Activated CD4-positive, alpha-beta T cell treated with anti-CD3 and anti-CD28 coated beads for 24 hours (primary cell): ENCODE results near the gene ZNF608.

Source experiments
- DNase-seq, 2 donors: peaks; one replicate each; pipeline ENCODE4 v3.0.0-alpha.2; 2020; ENCODE audit warnings: low read depth in 2 of 2

Gene ZNF608

GRCh38 chr5:124752854-124753720 lies 6.6 kb upstream of the ZNF608 start:
- no peak for DNase-seq

GRCh38 chr5:124751031-124751430 lies 4.6 kb upstream of the ZNF608 start:
- DNase-seq, result no peak

GRCh38 chr5:124748687-124749594 lies 2.5 kb upstream of the ZNF608 start:
- no peak for DNase-seq

GRCh38 chr5:124747791-124748686 lies 1.6 kb upstream of the ZNF608 start:
- DNase-seq, result no peak

- no peak for DNase-seq
These were observed 714 bp upstream of the ZNF608 start for GRCh38 chr5:124746916-124747790.

GRCh38 chr5:124745007-124745927 lies 1.2 kb downstream of the ZNF608 start:
- DNase-seq, result no peak

- DNase-seq, result no peak
These were observed 2.1 kb downstream of the ZNF608 start for GRCh38 chr5:124744170-124744971.

GRCh38 chr5:124743602-124744169 lies 2.8 kb downstream of the ZNF608 start:
- DNase-seq, result no peak

- DNase-seq, result no peak
These were observed 3.3 kb downstream of the ZNF608 start for GRCh38 chr5:124742983-124743601.

- DNase-seq, result no peak
These were observed 3.9 kb downstream of the ZNF608 start for GRCh38 chr5:124742521-124742920.

- DNase-seq, result no peak
These were observed 4.5 kb downstream of the ZNF608 start for GRCh38 chr5:124741711-124742496.

GRCh38 chr5:124740991-124741583 lies 5.4 kb downstream of the ZNF608 start:
- DNase-seq, result no peak

GRCh38 chr5:124740071-124740470 lies 6.4 kb downstream of the ZNF608 start:
- DNase-seq, result no peak

- DNase-seq, result no peak
These were observed 6.8 kb downstream of the ZNF608 start for GRCh38 chr5:124739634-124740025.

- DNase-seq, result no peak
These were observed 7.5 kb downstream of the ZNF608 start for GRCh38 chr5:124738681-124739633.

GRCh38 chr5:124737651-124738050 lies 8.8 kb downstream of the ZNF608 start:
- no peak for DNase-seq
